Glomerular visceral epithelial cell (primary cell): ENCODE results near the gene HERC2.
"Not testable (repeated sequence)": the region's sequence is repeated elsewhere in the genome, so short reads cannot be mapped to it uniquely, and the experiment has no call there.

Experiments
- DNase-seq: peaks from one replicate; pipeline ENCODE4 v3.0.0-alpha.2; 2016; ENCODE audit errors: extremely low spot score

HERC2 gene

GRCh38 chr15:28222612-28223011 is 99.4 kb downstream of the HERC2 start:
- not testable (repeated sequence) for DNase-seq

GRCh38 chr15:28221696-28222095 is 100.3 kb downstream of the HERC2 start:
- not testable (repeated sequence) for DNase-seq

DNA sequence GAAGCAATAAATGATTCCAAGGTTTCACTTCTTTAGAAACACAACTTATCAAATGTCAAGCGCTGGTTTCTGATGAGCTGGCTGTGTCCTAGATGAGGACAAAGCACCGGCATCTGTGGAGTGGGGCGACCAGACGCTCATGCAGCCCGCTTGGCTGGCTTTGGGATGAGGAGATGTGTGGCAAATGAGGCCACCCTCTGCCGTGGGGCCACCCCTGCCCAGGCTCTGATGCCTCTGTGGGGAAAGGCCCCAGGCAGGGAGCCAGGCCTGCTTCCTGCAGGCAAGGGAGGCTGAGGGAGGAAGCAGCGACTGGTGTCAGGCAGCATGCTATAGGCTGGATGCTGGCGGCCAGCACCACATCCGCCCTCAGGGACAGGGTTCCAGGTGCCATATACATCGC is 102.9 kb downstream of the HERC2 start:
- no peak for DNase-seq

DNA sequence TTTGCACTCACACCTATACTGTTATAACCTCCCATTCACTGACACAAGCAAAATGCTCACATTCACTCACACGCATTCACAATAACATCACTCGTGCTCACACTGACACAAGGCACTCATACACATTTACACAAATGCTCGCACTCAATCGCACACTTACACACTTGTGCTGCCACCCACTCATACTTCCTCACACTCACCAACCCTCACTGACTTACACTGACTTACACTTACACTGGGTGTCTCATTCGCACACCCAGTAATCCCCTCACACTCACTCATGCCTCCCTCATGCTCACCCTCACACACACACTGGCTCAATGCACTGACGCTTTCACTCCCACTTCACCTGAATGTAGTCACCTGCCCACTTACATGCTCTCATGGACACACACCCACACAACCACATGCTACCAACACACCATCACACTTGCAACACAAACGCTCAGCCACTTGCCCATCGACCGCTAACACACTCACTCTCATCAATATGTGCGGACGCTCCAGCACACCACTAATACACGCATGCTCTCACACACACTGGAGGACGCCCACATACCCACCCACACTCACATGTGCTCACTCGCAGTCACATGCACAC is 104.9 kb downstream of the HERC2 start:
- not testable (repeated sequence) for DNase-seq

- not testable (repeated sequence) for DNase-seq
Measured at GRCh38 chr15:28215521-28215920, 106.5 kb downstream of the HERC2 start.

DNA sequence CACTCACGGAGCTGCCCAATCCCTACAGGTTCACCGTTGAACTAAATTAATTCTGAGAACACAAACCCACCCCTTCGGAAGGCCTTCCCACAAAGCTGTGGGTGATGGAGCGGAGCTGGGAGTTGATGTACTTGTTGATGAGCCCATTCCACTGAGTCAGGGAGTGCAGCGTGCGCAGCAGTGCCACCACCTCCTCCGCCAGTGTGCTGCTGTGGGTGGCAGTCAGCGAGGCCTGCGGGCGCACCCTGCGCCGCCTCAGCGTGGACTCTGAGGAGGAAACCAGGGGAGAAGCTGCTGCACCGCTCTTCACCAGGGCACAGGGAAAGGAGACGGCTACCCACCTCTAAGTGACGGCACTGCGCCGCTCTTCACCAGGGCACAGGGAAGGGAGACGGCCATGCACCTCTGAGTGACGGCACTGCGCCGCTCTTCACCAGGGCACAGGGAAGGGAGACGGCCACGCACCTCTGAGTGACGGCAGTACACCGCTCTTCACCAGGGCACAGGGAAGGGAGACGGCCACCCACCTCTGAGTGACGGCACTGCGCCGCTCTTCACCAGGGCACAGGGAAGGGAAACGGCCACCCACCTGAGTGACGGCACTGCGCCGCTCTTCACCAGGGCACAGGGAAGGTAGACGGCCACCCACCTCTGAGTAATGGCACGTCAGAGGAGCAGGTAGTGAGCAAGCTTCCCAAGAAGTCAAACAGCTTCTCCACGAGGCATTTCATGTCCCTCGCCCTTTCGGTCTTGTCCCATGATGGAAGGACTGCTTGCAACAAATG is 107.8 kb downstream of the HERC2 start:
- DNase-seq, result not testable (repeated sequence)

DNA sequence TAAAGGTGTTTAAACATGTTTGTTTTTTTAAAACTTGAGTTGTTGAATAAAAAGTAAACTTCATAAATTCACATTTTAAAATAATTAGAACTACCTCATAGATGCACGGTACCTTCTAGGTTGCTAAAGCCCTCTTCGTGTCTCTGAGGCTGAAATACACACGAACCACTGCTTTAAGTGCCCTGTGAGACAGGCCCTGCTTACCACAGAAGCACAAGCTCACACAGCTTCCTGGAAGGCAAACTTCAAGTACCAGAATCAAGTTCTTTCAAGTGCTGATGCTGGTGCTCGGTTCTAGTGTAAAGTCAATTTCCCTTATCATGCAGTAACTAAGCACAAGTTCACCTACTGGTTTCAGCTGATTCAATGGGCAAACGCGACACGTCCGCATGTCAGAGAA is 108.6 kb downstream of the HERC2 start:
- not testable (repeated sequence) for DNase-seq

DNA sequence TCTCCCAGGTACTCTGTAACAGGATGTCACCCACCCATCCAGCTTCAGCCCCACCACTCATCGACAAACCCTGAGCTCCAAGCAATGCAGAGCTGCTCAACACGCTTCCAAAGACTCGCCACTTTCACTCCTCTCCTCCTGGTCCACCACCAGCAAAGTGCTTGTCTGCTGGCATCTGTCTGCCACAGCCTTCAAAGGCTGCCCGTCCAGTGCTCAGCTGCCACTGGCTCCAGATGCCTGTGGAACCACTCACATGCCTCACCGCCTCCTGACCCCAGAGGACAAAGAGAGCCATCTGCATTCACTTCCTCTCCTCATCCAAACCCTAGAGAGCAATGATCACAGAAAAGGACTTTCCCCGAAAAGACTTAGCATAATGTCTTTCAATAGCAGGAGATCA is 113.4 kb downstream of the HERC2 start:
- no peak for DNase-seq

DNA sequence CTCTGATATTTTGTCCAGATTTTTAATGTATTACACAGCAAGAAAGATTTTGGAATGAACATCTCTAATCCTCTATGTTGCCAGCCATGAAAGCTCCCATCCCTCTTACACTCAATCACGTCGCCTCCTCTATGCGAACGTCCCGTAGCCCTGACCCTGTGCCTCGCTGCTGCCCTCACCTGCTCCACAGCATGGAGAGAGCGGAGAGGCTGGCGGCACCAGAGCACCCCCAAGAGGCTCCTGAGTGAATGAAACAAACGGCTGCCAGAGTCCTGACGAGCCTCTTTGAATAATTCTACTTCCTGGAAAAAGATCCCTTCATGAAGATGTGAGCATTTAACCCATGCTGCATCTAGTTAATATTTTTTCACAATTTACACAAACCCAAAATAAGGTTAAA is 116.3 kb downstream of the HERC2 start:
- DNase-seq, result not testable (repeated sequence)

- DNase-seq, result not testable (repeated sequence)
Measured at GRCh38 chr15:28203055-28203828, 118.7 kb downstream of the HERC2 start.

GRCh38 chr15:28202124-28202523 is 119.9 kb downstream of the HERC2 start:
- DNase-seq, result not testable (repeated sequence)

DNA sequence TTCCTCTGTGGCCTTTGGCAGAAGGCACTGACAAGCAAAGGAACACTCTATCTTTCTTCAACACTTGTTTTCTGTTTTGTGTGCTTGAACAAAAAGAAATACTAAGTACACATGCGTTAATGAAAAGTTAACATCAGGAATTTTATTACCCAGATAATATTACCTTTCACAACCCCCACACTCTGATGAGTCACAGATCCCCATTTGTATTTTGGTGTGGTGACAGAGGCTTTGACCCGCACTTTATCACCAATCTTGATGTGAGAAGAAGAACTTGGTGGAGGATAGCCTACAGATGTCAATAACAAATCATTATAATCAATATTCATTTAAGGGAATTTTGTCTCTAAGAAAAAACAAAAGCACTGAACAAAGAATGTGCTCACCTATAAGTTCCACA is 123.8 kb downstream of the HERC2 start:
- not testable (repeated sequence) for DNase-seq

- not testable (repeated sequence) for DNase-seq
Measured at GRCh38 chr15:28197694-28198093, 124.3 kb downstream of the HERC2 start.

- DNase-seq, result not testable (repeated sequence)
Measured at GRCh38 chr15:28196581-28196980, 125.4 kb downstream of the HERC2 start.

GRCh38 chr15:28192772-28193171 is 129.2 kb downstream of the HERC2 start:
- DNase-seq, result no peak

DNA sequence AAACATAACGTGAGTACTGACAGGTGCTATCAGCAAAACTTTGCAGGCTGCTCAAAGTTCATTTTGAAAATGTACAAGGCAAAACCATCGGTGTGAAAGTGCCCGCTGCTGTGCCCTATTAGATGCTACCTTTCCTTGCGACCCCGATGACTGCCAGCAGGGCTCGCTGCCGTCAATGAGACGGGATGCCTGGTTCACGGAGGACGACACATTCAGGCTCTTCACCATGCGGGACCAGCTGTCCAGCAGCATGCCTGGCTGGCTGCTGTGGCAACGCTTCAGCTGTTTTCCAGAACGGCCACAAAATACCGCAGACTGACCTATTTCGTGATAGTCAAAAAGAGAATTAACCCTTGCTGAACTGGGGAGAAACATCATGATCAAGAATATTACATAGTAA is 130.1 kb downstream of the HERC2 start:
- DNase-seq, result peak; percentile 92

DNA sequence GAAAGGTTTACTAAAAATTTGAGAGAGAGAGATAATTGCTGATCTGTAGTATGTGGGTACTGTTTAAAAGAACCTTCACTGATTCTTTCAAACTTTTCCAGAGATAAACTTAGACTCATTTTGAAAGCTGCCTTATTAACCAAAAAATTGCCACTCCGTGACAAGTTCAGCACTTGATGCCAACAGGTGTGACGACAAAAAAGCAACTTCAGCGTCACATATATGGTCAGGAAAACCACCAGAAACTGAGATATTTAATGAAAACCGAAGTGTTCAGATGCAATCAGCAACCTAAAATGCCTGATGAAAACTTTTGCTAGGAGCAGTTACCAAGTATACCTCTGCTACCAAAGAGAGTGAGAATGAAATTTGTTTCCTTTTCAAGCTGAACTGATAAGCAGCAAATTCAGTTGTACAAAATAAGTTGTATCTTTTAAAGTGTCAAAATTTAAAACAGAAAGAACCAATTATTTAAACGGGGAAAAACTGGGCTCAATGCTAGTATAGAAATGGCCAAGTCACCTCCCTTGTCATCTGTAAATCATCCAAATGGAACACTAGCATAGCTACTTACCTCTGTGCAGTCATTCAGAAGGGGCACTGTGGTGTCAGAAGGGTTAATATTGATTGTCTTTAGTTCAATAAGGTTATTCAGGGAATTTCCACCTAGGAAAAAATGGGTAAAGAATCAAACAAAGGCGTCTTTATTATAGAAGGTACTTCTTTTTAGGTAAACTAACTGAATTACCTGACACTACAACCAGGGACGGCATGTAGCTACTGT is 131.4 kb downstream of the HERC2 start:
- no peak for DNase-seq

DNA sequence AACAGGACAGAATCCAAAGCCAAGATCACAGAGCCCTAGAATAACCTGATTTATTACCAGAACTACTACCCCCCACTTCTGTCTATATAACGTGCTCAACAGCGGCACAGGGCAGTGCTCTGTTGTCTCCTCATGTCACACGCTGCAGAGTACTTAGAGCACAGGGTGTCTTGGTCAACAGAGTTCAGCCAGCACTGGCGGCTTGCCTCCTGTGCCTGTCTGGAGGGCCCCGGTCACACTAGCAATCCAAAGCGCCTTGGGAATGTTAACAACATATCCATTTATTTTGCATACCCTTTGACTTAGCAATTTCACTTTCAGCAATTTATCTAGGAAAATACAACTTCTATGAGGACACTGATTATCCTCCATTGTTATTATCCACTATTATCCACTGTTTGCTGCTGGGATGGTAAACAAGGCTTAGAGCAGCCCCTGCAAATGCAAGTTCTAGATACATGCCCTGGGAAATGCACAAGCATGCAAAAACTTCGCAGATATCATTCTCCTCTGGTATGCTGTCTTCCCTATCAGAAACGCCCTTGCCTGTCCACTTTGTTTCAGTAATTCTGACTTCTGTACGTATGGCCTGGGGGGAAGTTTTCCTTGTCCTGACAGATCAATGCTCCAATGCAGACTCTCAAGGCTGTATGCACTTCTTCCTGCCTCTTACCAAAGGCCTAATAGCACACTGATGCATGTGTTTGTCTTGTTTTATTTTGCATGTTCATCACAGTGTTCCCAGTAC is 136.7 kb downstream of the HERC2 start:
- DNase-seq, result no peak

DNA sequence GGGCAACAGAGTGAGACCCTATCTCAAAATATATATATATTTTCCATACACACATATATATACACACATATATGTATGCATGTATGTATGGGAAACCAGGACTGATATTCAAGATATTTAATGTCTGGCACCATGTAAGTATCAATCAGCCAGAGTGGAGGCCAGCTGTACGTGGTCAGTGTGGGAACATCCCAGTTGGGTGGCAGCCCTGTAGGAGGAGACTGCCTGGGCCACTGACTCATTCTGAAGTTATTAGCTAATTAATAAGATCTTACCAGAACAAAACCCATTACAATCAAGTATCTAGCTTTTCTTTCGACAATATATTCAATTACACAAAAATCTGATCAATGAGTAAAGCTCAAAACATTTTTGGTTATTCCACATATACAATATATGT is 137.8 kb downstream of the HERC2 start:
- no peak for DNase-seq

DNA sequence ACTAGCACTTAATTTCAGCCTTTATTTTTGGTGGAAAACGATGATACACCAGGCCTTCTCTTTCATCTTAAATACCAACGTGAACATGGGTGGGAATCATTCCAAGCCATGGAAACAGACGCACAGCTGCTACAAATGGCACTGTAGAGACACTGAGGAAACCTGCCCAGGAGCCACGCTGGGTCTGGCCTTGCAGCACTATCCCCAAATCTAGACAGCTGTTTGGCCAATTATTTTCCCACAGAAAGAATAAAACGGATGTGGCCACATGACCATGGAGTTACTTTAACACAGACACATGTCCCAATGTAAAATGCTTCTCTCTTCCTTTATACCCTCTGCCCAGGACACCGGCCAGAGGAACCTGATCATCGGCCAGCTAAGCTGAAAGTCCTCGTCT is 139.2 kb downstream of the HERC2 start:
- DNase-seq, result no peak

- no peak for DNase-seq
Measured at GRCh38 chr15:28182216-28182615, 139.8 kb downstream of the HERC2 start.
